Smooth muscle cell (in vitro differentiated cells): ENCODE results near the gene IFT25. TPM values are rescaled to one million over a fixed set of nuclear protein-coding genes. Genes with fewer than 3 reads are reported as not detected.
A peak's percentile ranks its signal among the peaks of the same experiment; 100 is the strongest.

Experiments used
- DNase-seq: peaks from one replicate; lab custom pipeline; 2025; ENCODE audit not compliant: unreplicated experiment; lab: John Stamatoyannopoulos, UW
- H2AFZ ChIP-seq: fragments of 200-600 bp; sonication (generic); 2 replicates; pipeline ENCODE4 v1.6.0; 2016; ENCODE audit warnings: antibody characterized with exemption, low read depth, mild to moderate bottlenecking
- H3F3A ChIP-seq: fragments of 200-600 bp; sonication (generic); 2 replicates; pipeline ENCODE4 v1.6.0; 2017; ENCODE audit warnings: antibody characterized with exemption, low read depth
- H3K27ac ChIP-seq: fragments of 200-600 bp; sonication (generic); 2 replicates; pipeline ENCODE4 v1.5.1; 2016; ENCODE audit warnings: low read depth, mild to moderate bottlenecking
- H3K27me3 ChIP-seq: fragments of 200-600 bp; sonication (generic); 2 replicates; pipeline ENCODE4 v1.6.1; 2016; ENCODE audit warnings: low read depth, mild to moderate bottlenecking
- H3K36me3 ChIP-seq: fragments of 200-600 bp; sonication (generic); 2 replicates; pipeline ENCODE4 v1.5.1; 2016; ENCODE audit warnings: low read depth
- H3K4me1 ChIP-seq: fragments of 200-600 bp; sonication (generic); 2 replicates; pipeline ENCODE4 v1.5.1; 2016; ENCODE audit warnings: low read depth
- H3K4me2 ChIP-seq: fragments of 200-600 bp; sonication (generic); 2 replicates; pipeline ENCODE4 v1.6.0; 2016; ENCODE audit warnings: mild to moderate bottlenecking
- H3K4me3 ChIP-seq: fragments of 200-600 bp; sonication (generic); 2 replicates; pipeline ENCODE4 v1.5.1; 2016; ENCODE audit warnings: mild to moderate bottlenecking
- H3K79me2 ChIP-seq: fragments of 200-600 bp; sonication (generic); 2 replicates; pipeline ENCODE4 v1.6.0; 2016; ENCODE audit warnings: low read depth, mild to moderate bottlenecking
- H3K9ac ChIP-seq: fragments of 200-600 bp; sonication (generic); 2 replicates; pipeline ENCODE4 v1.6.0; 2016; ENCODE audit warnings: low read depth
- H3K9me3 ChIP-seq: fragments of 200-600 bp; sonication (generic); replicated peaks from 2 replicates; pipeline ENCODE4 v1.5.1; 2016; ENCODE audit warnings: low read depth
- H4K20me1 ChIP-seq: fragments of 200-600 bp; sonication (generic); 2 replicates; pipeline ENCODE4 v1.6.0; 2016; ENCODE audit warnings: low read depth
- WGBS: methylation state at CpG from one replicate; pipeline ENCODE4 v1.1.7; 2016; ENCODE audit warnings: low lambda C conversion rate; 5-methylcytosine and 5-hydroxymethylcytosine counted together
- polyA plus RNA-seq: library from polyadenylated mRNA; unstranded; fragments of >200 nt; fragmentation: Nextera tagmentation; extraction: Ambion mirVana; gene quantifications from 2 replicates; pipeline ENCODE4 v1.2.1, GENCODE V29; 2016
- total RNA-seq: library from RNA; depleted of rRNA; stranded (reverse); fragments of >200 nt; gene quantifications from 2 replicates; pipeline ENCODE4 v1.2.3, GENCODE V29; 2014
- TF ChIP-seq, protein P1 (sequence below): fragments of 200-600 bp; sonication (generic); IDR thresholded peaks from 2 replicates; pipeline ENCODE4 v1.5.1; 2017; ENCODE audit warnings: borderline replicate concordance, mild to moderate bottlenecking, antibody characterized with exemption; ENCODE audit not compliant: insufficient read depth, poor library complexity, severe bottlenecking

The IFT25 gene
- total and polyA plus RNA-seq, 2 experiments from 2014 or later = 27.4 to 46.3 TPM

DNA sequence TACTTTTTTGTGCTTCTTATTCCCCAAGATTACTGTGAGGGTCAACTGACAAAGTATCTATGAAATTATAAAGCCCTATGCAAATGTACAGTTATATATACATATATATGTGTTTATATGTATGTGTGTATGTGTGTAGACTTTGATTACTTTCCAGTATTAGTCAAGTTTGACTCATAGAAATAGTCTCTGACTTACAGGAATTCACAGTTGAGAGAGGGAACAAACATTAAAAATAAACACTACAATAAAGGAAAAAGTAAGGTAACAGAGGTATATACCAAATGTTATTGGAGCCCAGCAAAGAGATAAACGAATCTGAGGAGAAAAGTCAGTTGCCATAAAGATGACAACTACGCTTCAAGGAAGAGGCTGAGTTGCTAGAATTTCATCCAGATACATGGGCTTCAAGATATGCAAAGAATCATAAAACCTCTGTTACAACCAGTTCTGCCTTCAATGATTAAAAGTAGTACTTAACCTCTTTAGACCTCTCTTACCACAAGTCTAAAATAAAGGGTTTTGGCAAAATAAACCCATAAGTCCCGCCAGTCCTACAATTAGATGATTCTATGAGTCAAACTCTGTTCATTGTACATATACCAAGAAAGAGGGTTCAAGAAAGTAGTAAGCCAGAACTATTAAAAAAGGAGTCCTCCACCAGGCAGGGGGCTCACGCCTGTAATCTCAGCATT is 7.2 kb downstream of the IFT25 start:
- TF ChIP-seq, protein P1, sequence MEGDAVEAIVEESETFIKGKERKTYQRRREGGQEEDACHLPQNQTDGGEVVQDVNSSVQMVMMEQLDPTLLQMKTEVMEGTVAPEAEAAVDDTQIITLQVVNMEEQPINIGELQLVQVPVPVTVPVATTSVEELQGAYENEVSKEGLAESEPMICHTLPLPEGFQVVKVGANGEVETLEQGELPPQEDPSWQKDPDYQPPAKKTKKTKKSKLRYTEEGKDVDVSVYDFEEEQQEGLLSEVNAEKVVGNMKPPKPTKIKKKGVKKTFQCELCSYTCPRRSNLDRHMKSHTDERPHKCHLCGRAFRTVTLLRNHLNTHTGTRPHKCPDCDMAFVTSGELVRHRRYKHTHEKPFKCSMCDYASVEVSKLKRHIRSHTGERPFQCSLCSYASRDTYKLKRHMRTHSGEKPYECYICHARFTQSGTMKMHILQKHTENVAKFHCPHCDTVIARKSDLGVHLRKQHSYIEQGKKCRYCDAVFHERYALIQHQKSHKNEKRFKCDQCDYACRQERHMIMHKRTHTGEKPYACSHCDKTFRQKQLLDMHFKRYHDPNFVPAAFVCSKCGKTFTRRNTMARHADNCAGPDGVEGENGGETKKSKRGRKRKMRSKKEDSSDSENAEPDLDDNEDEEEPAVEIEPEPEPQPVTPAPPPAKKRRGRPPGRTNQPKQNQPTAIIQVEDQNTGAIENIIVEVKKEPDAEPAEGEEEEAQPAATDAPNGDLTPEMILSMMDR = no peak
- Histone ChIP-seq H3K9me3 (peaks cover 20% of the 10 kb centered on the region), H3K4me3 (no peak overlapping the region), H3K4me1 (no peaks in the 10 kb centered on the region), H3K27ac (peak overlapping the region; percentile 13), H3F3A (no peaks in the 10 kb centered on the region), H3K27me3 (no peaks in the 10 kb centered on the region), H4K20me1 (peaks cover 14% of the 10 kb centered on the region), H2AFZ (no peak overlapping the region), H3K9ac (no peak overlapping the region), H3K36me3 (peaks cover 21% of the 10 kb centered on the region), H3K4me2 (no peak overlapping the region), H3K79me2 (peaks cover 37% of the 10 kb centered on the region)
- WGBS = 87% methylated on average over 4 of the region's 4 CpGs
- no peak for DNase-seq

DNA sequence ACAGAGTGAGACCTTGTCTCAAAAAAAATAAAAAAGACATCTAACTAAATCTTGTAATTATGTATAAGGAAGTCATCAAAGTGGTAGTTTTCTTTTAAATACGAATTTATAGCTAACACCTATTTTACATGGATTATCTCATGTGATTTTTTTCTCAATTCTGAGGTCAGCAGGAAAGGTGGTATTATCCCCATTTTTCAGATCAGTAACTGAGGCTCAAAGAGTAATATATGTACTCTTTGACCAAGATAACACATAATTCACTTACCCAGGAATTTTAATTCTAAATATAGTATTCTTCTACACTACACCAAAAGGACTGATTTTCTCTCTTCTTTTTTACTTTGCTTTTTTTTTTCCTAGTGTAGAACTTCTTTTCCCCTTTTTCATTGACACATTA is 9.1 kb downstream of the IFT25 start:
- Histone ChIP-seq H3K27ac (no peak overlapping the region), H3K4me3 (no peak overlapping the region), H3K79me2 (peaks cover 20% of the 10 kb centered on the region), H3K4me2 (no peak overlapping the region), H2AFZ (no peak overlapping the region), H3K9me3 (peaks cover 26% of the 10 kb centered on the region), H3F3A (no peaks in the 10 kb centered on the region), H3K36me3 (peaks cover 26% of the 10 kb centered on the region), H4K20me1 (peaks cover 11% of the 10 kb centered on the region), H3K4me1 (no peaks in the 10 kb centered on the region), H3K27me3 (no peaks in the 10 kb centered on the region), H3K9ac (no peak overlapping the region)
- TF ChIP-seq, protein P1 = no peak
- no peak for DNase-seq
- 100% methylated on average over 1 of the region's 1 CpG for WGBS

DNA sequence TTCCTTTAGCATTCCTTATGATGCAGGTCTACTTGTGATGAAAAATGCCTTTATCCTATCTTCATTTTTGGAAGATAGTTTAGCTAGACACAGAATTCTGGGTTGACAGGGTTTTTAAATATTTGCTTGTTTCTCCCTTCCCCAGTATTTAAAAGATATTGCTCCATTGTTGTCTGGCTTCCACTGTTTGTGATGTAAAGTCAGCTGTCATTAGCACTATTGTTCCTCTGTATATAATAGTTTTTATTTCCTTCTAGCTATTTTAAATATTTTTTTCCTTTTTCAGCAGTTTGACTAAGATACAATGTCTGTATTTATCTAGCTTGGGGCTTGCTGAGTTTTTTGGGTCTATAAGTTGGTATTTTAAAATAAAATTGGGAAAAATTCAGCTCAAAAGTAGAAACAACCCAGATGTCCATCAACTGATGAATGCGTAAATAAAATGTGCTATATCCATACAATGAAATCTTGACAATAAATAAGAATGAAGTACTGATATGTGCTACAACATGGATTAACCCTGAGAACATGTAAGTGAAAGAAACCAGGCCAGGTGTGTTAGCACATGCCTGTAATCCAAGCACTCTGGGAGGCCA is 11.2 kb downstream of the IFT25 start:
- no peak overlapping the region for H3K9ac ChIP-seq
- peaks cover 31% of the 10 kb centered on the region for H3K36me3 ChIP-seq
- no peaks in the 10 kb centered on the region for H3F3A ChIP-seq
- TF ChIP-seq, protein P1 = no peak
- peaks cover 26% of the 10 kb centered on the region for H3K9me3 ChIP-seq
- no peak overlapping the region for H3K4me2 ChIP-seq
- no peak overlapping the region for H2AFZ ChIP-seq
- H4K20me1 ChIP-seq = no peaks in the 10 kb centered on the region
- H3K27me3 ChIP-seq = no peaks in the 10 kb centered on the region
- H3K27ac ChIP-seq = no peak overlapping the region
- 100% methylated on average over 1 of the region's 1 CpG for WGBS
- no peak for DNase-seq
- H3K4me3 ChIP-seq = no peak overlapping the region
- H3K4me1 ChIP-seq = no peaks in the 10 kb centered on the region
- peaks cover 2% of the 10 kb centered on the region for H3K79me2 ChIP-seq
